MCF 10A (cell line): Measurements from ENCODE around the gene PRSS56. TPM values are rescaled to one million over a fixed set of nuclear protein-coding genes. Genes with fewer than 3 reads are reported as not detected.

Source experiments
- BruUV-seq: library from RNA; stranded (reverse); fragments of 400-500 nt; replicated peaks from 2 replicates; lab custom pipeline; 2021; lab: Mats Ljungman, UMichigan
- CTCF ChIA-PET: fragments of 300-600 bp; sonication (Branson Sonifier 250); formaldehyde crosslinking; extraction: SDS; loops from one replicate; lab custom pipeline; 2021; ENCODE audit warnings: antibody characterized with exemption, inconsistent platforms; lab: Yijun Ruan, JAX
- POLR2A ChIA-PET: fragments of 300-600, 350-650 bp; sonication (Branson Sonifier 250); formaldehyde crosslinking; extraction: SDS; loops from one replicate; lab custom pipeline; 2020; ENCODE audit warnings: antibody characterized with exemption, inconsistent platforms; lab: Yijun Ruan, JAX
- DNase-seq: peaks from one replicate; pipeline ENCODE4 v3.0.0-alpha.2; 2018; ENCODE audit not compliant: unreplicated experiment
- H3K27ac Mint-ChIP-seq: one replicate; pipeline ENCODE4 v1.8.0; 2022; ENCODE audit warnings: mild to moderate bottlenecking, low read depth, mixed read lengths; ENCODE audit not compliant: unreplicated experiment
- H3K27me3 Mint-ChIP-seq: one replicate; pipeline ENCODE4 v1.8.0; 2022; ENCODE audit warnings: mixed read lengths; ENCODE audit not compliant: insufficient read depth, unreplicated experiment
- H3K36me3 Mint-ChIP-seq: one replicate; pipeline ENCODE4 v1.8.0; 2022; ENCODE audit warnings: mild to moderate bottlenecking, moderate library complexity, mixed read lengths; ENCODE audit not compliant: insufficient read depth, unreplicated experiment
- H3K4me1 Mint-ChIP-seq: one replicate; pipeline ENCODE4 v1.8.0; 2022; ENCODE audit warnings: mixed read lengths; ENCODE audit not compliant: insufficient read depth, unreplicated experiment
- H3K4me3 Mint-ChIP-seq: one replicate; pipeline ENCODE4 v1.8.0; 2022; ENCODE audit warnings: mild to moderate bottlenecking, moderate library complexity, mixed read lengths; ENCODE audit not compliant: unreplicated experiment
- H3K9me3 Mint-ChIP-seq: one replicate; pipeline ENCODE4 v1.8.0; 2022; ENCODE audit warnings: mixed read lengths; ENCODE audit not compliant: unreplicated experiment
- intact Hi-C: fragments of 100-400 bp; cut with micrococcal nuclease; formaldehyde crosslinking; loops from 2 replicates; pipeline ENCODE4 v1.14.1; 2022
- total RNA-seq: library from RNA; stranded (reverse); gene quantifications from 2 replicates; pipeline ENCODE4 v1.2.3, GENCODE V29; 2022
- TF ChIP-seq, protein P1 (sequence below): fragments of 200-600 bp; IDR thresholded peaks from one replicate; pipeline ENCODE4 v1.8.0; 2022; ENCODE audit warnings: antibody characterized with exemption, mild to moderate bottlenecking; ENCODE audit not compliant: unreplicated experiment

Gene PRSS56
- total RNA-seq, 1 experiment from 2014 or later = not detected

GRCh38 chr2:232516551-232516950 lies 3.6 kb upstream of the PRSS56 start:
- DNase-seq = no peak
- Mint-ChIP-seq H3K27me3 (no peaks in the 10 kb centered on the region), H3K36me3 (no peaks in the 10 kb centered on the region), H3K27ac (no peak overlapping the region), H3K9me3 (no peaks in the 10 kb centered on the region), H3K4me1 (no peaks in the 10 kb centered on the region), H3K4me3 (no peak overlapping the region)
- ChIA-PET POLR2A (no interaction called here), CTCF (interaction anchor here (0.8 kb wide), 1 partner anchor 16 kb away, joined by 3 read pairs; no protein-coding TSS in a partner anchor)
- no TSS peak for BruUV-seq
- intact Hi-C loops = no loop called here
- TF ChIP-seq, protein P1, sequence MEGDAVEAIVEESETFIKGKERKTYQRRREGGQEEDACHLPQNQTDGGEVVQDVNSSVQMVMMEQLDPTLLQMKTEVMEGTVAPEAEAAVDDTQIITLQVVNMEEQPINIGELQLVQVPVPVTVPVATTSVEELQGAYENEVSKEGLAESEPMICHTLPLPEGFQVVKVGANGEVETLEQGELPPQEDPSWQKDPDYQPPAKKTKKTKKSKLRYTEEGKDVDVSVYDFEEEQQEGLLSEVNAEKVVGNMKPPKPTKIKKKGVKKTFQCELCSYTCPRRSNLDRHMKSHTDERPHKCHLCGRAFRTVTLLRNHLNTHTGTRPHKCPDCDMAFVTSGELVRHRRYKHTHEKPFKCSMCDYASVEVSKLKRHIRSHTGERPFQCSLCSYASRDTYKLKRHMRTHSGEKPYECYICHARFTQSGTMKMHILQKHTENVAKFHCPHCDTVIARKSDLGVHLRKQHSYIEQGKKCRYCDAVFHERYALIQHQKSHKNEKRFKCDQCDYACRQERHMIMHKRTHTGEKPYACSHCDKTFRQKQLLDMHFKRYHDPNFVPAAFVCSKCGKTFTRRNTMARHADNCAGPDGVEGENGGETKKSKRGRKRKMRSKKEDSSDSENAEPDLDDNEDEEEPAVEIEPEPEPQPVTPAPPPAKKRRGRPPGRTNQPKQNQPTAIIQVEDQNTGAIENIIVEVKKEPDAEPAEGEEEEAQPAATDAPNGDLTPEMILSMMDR = no peak

GRCh38 chr2:232518844-232519243 lies 1.3 kb upstream of the PRSS56 start:
- ChIA-PET CTCF (no interaction called here), POLR2A (no interaction called here)
- no peak overlapping the region for H3K4me3 Mint-ChIP-seq
- no peaks in the 10 kb centered on the region for H3K9me3 Mint-ChIP-seq
- intact Hi-C loops = no loop called here
- H3K4me1 Mint-ChIP-seq = no peaks in the 10 kb centered on the region
- no TSS peak for BruUV-seq
- peaks cover 11% of the 10 kb centered on the region for H3K27me3 Mint-ChIP-seq
- H3K36me3 Mint-ChIP-seq = no peaks in the 10 kb centered on the region
- DNase-seq = no peak
- no peak overlapping the region for H3K27ac Mint-ChIP-seq
- TF ChIP-seq, protein P1 = no peak

DNA sequence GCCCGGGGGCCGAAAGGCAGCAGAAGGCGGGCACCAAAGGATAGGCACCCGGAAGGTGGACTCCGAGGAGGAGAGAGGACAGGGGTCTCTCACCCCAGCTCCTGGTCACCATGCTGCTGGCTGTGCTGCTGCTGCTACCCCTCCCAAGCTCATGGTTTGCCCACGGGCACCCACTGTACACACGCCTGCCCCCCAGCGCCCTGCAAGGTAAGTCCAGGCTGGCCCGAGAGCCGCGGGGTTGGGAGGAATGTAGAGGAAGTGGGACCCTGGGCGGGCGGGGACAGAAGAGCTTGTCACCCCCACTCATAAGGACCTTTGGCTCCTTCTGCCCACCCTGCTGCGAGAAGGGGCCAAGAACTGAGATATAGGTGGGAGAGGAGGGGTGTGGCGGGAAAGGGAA lies 301 bp downstream of the PRSS56 start:
- ChIA-PET POLR2A (no interaction called here), CTCF (interaction anchor here (0.6 to 1.3 kb wide), 8 partner anchors 8 to 670 kb away, joined by 3 to 5 read pairs (median 3); no protein-coding TSS in a partner anchor)
- TF ChIP-seq, protein P1 = no peak
- no peaks in the 10 kb centered on the region for H3K9me3 Mint-ChIP-seq
- BruUV-seq = no TSS peak
- no peak for DNase-seq
- no peak overlapping the region for H3K4me3 Mint-ChIP-seq
- no peaks in the 10 kb centered on the region for H3K36me3 Mint-ChIP-seq
- H3K4me1 Mint-ChIP-seq = no peaks in the 10 kb centered on the region
- H3K27me3 Mint-ChIP-seq = peaks cover 11% of the 10 kb centered on the region
- H3K27ac Mint-ChIP-seq = no peak overlapping the region
- intact Hi-C loops = loop anchor here (2.0 kb wide), 1 partner anchor 620 kb away; no protein-coding TSS in a partner anchor

GRCh38 chr2:232521098-232521497 lies 910 bp downstream of the PRSS56 start:
- H3K9me3 Mint-ChIP-seq = no peaks in the 10 kb centered on the region
- no TSS peak for BruUV-seq
- TF ChIP-seq, protein P1 = no peak
- no peak for DNase-seq
- H3K27me3 Mint-ChIP-seq = peaks cover 11% of the 10 kb centered on the region
- CTCF ChIA-PET = interaction anchor here (0.6 to 2.5 kb wide), 15 partner anchors 10 to 1312 kb away, joined by 3 to 17 read pairs (median 3); no protein-coding TSS in a partner anchor
- intact Hi-C loops = loop anchor here (2.0 kb wide), 1 partner anchor 620 kb away; no protein-coding TSS in a partner anchor
- H3K36me3 Mint-ChIP-seq = no peaks in the 10 kb centered on the region
- no peak overlapping the region for H3K4me3 Mint-ChIP-seq
- POLR2A ChIA-PET = no interaction called here
- no peaks in the 10 kb centered on the region for H3K4me1 Mint-ChIP-seq
- no peak overlapping the region for H3K27ac Mint-ChIP-seq
